GM21576 (cell line): ENCODE data around the gene CAPZA2.
"Not testable (repeated sequence)": the region's sequence is repeated elsewhere in the genome, so short reads cannot be mapped to it uniquely, and the experiment has no call there.

Experiments used
- ATAC-seq: cut with Tn5 transposase; IDR thresholded peaks from one replicate; pipeline ENCODE4 v1.9.1; 2021; ENCODE audit warnings: mild to moderate bottlenecking, moderate library complexity; ENCODE audit not compliant: unreplicated experiment

CAPZA2 gene

DNA sequence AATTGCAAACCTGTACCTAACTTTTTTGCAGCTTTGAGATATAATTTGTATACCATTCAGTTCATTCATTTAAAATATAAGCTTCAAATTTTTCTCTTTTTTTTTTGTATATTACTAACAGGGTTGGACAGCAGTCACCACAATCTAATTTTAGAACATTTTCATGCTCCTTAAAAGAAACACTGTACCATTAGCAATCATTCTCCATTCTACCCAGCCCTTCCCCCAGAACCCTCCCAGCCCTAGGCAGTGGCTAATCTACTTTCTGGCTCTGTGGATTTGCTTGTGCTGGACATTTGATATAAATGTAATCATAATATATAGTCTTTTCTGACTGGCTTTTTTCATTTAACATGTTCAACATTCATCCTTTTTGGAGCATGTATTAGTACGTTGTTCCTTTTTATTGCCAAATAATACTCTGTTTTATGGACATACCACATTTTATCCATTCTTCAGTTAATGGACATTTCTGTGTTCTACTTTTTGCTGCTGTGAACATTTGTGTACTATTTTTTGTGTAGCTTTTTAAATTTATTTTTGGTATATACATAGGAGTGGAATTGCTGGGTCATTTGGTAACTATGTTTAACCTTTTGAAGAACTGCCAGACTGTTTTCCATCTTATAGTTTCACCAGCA is 50.0 kb downstream of the CAPZA2 start:
- ATAC-seq, result no peak

DNA sequence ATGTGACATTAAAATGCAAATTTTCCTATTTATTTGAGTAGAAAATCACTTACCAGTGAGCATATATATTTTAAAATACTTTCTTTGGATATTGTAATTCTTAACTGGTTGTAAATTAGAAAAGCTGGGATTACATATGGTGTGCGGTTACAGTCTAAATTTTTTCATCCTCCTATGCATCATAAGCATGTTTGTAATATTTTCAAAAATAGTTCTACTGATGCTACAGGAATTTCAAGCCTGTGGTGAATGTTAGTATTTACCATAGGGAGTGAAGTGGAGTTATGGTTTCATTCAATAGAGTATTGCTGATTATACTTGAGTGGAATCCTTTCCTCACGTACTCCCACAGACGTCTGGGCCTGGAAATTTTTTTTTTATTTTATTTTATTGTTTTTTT is 56.3 kb downstream of the CAPZA2 start:
- no peak for ATAC-seq

DNA sequence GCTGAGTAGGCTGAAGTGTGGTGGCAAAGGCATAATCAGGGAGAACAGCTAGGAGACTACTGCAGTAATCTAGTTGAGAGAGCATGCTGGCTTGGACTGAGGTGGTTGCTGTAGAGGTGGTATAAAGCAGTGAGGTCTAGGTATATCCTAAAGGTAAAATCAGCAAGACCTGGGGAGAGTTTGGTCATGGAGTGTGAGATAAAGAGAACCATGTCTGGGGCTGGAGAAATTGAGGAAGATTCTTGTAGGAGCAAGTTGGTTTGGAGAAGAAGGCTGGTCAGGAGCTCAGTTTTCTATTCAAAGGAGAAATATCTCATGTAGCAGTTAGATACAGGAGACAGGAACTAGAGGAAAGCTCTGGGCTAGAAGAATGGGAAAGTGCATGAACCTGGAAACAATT is 58.0 kb downstream of the CAPZA2 start:
- ATAC-seq, result no peak

DNA sequence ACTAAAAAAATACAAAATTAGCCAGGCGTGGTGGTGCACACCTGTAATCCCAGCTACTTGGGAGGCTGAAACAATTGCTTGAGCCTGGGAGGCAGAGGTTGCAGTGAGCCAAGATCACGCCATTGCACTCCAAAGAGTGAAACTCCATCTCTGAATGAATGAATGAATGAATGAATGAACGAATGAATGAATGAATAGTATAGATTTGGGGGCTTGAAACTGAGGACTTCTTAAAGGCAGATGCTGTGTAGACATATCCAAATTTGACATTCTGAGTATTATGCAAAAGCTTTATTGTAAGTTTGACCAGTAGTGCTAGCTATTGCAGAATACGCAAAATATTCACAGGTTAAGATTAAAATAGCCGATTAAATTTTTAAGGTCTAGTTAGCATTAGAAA is 60.2 kb downstream of the CAPZA2 start:
- ATAC-seq, result no peak

DNA sequence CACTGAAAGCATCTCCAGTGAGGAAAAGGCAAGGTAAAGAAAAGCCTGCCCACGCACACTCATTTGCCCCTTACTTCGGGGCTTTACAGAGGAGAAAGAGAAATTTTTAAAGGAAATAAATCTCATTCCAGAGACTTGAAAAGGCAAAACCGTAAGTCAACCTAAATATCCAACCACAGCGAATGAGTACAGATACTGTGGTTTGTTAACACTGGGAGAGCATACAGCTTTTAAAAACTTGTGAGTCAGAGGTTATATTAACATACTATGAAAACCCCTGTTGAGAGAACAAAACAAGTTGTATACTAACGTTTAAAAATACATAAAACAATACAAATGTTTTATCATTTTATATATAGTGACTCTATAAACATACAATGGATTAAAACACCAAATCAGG is 62.4 kb downstream of the CAPZA2 start:
- ATAC-seq, result no peak

DNA sequence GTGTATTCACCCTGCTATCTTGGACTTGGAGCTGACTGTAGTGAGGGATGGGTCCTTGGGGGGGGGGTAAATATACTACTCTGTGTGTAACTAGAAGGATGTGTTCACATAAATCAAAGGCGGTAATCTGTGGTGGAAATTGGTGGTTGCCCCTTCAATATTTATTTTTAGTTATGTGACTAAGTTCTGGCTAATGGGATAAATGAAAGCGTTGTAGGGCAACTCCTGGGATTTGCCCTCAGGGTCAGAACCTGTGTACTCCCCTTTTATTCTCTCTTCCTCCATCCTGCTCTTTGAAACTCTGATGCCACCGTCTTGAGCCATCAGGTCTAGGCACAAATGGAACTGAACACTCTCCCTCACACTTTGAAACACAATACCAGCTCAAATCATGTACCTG is 66.6 kb downstream of the CAPZA2 start:
- no peak for ATAC-seq

DNA sequence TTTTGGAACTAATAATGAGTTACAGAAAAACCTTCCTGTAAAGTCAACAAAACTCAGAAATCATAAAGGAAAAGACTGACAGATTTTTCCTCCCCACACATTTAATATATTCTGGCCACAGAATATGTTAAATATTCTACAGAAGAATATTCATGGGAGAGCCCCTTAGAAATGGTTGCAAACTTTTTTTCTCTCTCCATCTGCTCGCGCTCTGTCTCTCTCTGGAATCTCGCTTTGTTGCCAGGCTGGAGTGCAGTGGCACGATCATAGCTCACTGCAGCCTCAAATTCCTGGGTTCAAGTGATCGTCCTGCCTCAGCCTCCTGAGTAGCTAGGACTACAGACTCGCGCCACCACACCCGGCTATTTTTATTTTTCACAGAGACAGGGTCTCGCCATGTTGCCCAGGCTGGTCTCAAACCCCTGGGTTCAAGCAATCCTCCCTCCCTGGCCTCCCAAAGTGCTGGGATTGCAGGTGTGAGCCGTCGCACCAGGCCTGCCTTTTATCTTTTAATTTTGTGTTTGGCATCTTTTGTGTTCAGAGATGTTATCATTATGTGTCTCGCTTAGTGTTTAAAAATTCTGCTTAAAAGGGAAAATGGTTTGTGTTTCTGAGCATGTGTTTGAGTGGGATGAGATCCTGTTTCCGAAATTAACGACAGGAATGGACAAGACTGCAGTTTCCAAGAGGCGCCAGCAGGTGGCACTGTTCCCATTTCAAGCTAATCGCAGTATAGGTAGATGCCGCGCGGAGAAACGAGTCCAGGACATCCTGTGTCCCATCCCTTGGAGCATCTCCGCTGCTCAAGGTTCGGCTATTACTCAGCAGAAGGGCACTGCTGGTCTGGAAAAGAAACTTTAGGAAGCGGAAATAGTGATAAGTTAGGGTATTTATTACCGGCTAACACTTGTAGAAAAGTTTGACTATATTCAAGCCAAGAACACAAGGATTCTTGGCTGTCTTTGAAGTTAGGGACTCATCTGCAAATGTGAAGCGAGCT is 67.8 kb downstream of the CAPZA2 start:
- peak; percentile 81 for ATAC-seq

DNA sequence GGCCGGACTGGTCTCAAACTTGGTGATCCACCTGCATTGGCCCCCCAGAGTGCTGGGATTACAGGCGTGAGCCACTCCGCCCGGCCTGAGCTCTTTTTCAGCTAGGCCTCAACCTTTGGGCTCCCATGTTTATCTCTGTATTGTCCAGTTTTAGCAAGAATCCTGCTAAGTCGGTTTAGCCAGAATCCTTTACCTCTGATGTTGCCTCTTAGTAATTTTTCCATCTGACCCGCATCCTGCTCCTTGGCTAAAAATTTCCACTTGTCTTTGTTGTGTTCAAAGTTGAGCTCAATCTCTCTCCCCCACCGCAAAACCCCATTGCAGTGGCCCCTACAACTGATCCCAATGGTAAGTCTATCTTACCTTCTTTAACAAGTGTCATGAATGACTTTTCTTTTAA is 70.2 kb downstream of the CAPZA2 start:
- no peak for ATAC-seq

DNA sequence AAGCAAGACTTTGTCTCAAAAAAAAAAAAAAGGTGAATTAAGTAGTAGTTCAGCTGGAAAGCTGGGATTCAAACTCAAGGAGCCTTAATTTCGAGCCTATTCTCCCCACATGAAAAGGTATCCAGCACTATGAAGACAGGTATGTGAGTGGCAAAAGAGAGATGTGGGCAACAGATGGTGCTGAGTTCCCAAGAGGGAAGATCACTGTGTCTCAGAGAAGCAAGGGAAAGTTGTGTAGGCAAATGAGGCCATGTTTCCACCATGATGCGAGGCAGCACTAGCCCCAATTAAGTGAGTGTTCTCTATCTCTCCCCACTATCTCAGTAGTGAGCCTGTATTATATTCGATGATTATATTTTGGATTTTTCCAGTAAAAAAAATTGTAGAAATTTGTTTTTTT is 71.1 kb downstream of the CAPZA2 start:
- no peak for ATAC-seq

DNA sequence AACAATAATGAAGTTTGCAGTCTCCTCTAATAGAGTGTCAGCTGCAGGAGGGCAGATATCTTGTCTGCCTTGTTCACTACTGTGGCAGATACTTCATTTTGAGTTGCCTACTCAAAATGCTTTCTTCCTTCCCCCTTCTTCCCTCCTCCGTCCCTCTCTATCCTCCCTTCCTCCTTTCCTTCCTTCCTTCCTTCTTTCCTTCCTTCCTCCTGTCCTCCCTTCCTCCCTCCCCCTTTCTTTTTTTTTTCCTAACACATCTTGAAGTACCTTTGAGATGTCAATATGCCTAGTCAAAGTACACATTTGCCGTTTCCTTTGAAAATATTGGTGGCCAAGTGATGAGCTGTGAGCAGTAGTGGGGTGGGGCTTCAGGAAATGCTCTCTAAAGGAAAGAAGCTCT is 72.2 kb downstream of the CAPZA2 start:
- ATAC-seq, result no peak

DNA sequence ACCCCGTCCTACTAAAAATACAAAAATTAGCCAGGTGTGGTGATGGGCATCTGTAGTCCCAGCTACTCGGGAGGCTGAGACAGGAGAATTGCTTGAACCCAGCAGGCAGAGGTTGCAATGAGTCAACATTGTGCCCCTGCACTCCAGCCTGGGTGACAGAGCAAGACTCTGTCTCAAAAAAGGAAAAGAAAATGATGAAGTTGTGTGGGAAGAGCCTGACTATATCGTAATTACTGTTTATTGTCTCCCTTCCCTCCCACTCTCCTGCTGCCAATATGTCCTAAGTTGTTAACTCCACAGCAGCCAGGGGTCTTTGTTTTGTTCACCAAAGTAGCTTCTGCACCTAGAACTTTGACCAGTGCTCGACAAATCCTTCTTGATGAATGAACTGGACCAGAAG is 74.5 kb downstream of the CAPZA2 start:
- ATAC-seq, result not testable (repeated sequence)

DNA sequence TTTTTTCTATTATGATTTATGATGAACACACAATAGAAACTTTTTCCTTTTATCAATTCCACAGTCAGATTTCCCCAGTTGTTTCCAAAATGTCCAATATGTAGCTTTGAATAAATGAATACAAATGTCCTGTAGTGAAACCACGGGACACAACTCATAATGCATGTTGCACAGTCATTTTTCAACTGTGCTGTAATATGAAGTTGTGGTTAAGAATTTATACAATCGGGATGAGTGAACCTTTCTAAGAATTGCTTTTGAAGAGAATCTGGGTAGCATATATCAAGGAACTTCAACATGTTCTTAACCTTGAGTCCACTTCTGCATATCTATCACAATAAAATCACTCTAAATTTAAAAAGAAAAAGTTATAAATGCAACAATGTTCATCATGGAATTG is 76.3 kb downstream of the CAPZA2 start:
- ATAC-seq, result no peak

DNA sequence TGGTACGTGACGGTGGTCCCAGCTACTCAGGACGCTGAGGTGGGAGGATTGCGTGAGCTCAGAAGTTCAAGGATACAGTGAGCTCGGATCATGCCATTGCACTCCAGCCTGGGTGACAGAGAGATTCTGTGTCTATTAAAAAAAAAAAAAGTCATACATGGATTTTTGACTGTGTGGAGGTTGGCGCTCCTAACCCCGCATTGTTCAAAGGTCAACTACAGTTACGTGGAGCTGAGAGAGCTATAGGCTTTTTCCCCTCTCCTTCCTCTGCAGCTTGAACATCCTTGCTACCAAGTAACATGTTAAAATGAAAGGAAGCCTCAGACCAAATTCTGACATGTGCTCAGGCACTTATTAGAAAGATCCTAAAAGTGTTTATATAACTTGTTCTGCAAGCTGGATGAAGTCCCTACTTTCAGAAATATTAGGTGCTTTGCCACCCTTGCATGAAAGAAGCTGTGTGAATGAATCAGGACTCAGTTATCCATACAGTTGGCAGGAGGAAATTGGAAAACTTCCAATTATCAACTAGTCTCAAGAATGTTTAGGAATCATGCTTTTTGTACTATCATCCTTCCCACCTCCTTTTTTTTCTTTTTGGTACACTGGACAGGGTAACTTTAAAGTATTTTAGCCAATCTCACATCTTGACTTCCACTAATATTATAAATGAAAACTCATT is 78.4 kb downstream of the CAPZA2 start:
- ATAC-seq, result no peak

DNA sequence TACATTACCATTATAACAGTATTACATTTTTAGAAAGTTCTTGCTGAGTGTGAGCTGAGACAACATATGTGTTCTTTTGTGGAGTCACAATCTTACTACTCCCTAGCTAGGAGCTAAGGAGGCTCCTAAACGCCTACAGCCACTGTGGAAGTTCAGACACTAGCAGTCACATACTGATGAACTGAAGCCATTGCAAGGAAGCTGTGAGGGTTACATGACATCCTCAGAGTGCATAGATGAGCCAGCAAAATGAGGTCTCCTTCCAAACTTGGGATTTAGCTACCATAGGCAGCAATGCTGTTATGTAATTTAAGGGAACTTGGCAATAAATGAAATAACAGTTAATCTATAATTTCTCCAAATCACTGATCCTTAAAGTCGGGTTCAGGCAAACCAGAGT is 80.1 kb downstream of the CAPZA2 start:
- ATAC-seq, result no peak

DNA sequence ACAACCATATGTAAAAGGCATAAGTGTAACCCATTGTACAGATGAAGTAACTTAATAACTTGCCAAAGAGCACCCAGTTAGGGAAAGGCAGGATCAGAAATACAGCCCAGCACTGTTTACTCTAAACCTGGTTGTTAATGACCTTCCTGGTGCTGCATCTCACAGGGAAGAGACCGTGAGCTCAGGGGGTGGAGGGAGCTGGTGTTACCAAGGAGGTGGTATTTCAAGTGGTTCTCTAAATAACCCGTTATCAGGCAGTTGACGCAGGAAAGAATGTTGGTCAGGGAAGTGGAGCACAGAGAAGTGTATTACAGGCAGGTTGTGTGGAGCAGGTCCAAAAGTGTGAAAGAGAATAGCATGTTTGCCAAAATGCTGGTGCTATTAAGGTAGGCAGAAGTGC is 86.5 kb downstream of the CAPZA2 start:
- no peak for ATAC-seq

DNA sequence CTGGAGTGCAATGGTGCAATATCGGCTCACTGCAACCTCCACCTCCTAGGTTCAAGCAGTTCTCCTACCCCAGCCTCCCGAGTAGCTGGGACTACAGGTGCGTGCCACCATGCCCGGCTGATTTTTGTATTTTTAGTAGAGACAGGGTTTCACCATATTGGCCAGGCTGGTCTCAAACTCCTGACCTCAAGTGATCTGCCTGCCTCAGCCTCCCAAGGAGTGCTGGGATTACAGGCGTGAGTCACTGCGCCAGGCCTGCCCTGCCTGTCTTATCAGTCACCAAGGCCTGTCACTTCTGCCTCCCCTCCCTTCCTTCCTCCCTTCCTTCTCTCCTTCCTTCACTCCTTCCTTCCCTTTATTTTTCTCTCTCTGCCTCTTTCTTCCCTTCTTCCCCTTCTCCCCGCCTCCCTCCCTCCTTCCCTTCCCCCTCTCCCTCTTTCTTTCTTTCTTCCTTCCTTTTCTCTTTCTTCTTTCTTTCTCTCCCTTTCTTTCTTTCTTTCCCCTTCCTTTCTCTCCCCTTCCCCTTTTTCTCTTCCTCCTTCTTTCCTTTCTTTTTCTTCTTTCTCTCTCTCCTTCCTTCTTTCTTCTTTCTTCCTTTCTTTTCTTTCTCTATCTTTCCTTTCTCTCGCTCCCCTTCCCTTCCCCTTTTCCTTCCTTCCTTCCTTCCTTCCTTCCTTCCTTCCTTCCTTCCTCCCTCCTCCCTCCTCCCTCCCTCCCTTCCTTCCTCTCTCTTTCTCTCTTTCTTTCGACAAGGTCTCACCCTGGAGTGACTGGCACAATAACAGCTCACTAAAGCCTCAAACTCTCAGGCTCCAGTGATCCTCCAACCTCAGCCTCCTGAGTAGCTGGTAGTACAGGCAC is 87.8 kb downstream of the CAPZA2 start:
- ATAC-seq, result no peak

DNA sequence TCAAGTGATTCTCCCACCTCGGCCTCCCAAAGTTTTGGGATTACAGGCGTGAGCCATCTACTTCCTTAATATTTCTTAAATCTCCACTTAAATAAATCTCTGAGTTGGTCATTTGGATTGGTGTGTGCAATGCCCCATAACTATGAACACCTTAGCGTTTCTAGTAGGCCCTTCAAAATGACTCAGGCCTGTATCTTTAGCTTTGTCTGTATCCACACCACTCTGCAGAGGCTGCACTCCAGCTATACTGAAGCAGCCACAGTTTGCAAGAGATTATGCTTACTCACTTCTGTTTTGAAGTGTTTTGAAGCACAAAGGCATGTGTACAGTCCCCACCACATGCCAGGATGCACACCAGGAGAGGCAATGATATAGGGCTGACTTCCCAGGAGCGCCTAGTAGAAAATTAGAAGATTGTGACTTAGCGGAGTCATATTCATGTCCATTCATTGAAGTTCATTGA is 88.5 kb downstream of the CAPZA2 start:
- no peak for ATAC-seq

DNA sequence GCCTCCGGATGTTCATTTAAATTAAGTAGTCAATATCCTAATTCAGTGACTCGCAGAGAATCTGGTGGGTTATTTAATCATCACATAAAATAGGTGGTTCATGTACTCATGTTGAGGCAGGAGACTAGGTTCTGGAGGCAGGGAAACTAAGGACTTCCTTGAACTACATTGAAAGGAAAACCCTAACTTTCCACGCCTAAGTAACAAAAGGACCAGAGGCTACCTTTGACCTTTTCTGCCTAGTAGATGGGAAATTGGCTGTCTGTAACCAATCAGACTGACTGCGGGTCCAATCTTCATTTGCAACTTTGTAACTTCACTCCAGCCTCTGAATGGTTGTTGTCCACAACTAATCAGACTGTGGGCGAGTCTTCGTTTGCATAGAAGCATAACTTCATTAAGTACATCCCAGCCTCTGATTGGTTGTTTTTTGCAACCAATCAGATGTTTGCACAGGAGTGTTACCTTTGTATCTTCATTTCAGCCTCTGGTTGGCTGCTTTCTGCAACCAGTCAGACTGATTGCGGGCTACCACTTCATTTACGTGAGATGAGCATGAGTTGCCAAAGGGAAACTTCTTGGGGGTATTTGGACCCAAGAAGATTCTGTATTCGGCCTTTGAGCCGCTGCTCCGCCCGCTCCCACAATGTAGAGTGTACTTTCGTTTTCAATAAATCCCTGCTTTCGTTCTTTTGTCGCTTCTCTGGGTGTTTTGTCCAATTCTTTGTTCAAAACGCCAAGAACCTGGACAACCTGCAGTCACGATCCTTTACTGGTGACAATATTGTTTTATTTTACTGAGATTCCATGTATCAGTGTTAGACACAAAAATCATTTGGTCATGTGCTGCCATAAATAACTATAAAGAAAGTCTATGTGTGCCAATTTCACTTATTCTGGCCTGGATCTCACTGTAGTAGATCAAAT is 89.2 kb downstream of the CAPZA2 start:
- ATAC-seq, result no peak

DNA sequence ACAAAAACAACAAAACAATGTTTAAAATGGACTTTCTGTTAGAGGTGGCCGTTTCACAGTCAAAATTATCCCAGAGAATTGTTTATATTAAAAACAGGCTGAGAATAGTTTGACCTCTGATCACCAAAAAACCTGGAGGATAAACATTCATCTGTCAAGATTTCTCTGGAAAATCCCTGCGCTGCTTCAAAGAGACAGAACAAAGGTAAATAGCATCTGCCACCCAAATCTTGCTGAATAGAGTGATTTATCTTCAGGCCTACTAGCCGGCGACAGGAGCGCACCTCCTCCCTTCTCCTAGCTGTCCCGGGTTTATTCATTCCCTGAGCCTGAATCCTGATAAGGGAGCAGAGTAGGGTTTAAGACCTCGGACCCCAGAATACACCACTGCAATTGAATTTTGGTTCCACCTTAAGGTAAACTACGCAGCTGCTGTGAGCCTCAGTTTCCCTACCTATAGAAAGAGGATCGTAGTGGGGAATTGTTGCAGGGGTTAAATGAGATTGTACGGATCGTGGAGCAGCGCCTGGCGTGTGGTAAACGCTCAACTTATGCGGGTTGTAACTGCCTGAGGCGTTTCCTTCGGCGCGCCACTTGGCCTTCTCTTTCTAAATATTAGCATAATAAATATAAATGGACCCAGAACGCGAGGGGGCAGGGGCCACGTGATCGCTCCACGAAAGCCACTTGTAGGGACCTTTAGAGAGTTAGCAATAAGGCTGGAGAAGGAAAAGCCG is 90.4 kb downstream of the CAPZA2 start:
- no peak for ATAC-seq
